Liver (tissue), 9 donors: Measurements from ENCODE around the gene ADRM1. TPM values are rescaled to one million over a fixed set of nuclear protein-coding genes. Genes with fewer than 3 reads are reported as not detected.

ENCODE experiments used
- DNase-seq: peaks from one replicate; pipeline ENCODE4 v3.0.0-alpha.2; 2017; ENCODE audit warnings: low spot score
- H3K27ac ChIP-seq, 2 donors: one replicate each; pipeline ENCODE4 v1.7.0; 2013; ENCODE audit warnings: inconsistent platforms in 2 of 2, low read length in 2 of 2, control low read depth in 1 of 2, low read depth in 1 of 2, mild to moderate bottlenecking in 1 of 2
- H3K27me3 ChIP-seq, 4 donors: one replicate each; pipeline versions ENCODE4 v1.6.1 to v1.7.0; 2013; ENCODE audit warnings: low read length in 3 of 4, inconsistent platforms in 1 of 4, mild to moderate bottlenecking in 1 of 4, moderate library complexity in 1 of 4; ENCODE audit not compliant: control insufficient read depth in 4 of 4, insufficient read depth in 4 of 4
- H3K36me3 ChIP-seq, 4 donors: one replicate each; pipeline versions ENCODE4 v1.6.1 to v1.7.0; 2013; ENCODE audit warnings: low read length in 3 of 4, mild to moderate bottlenecking in 3 of 4, low read depth in 1 of 4, moderate library complexity in 1 of 4; ENCODE audit not compliant: control insufficient read depth in 4 of 4, insufficient read depth in 3 of 4
- H3K4me1 ChIP-seq, 4 donors: one replicate each; pipeline versions ENCODE4 v1.6.1 to v1.7.0; 2013; ENCODE audit warnings: low read length in 3 of 4, mild to moderate bottlenecking in 3 of 4, moderate library complexity in 1 of 4; ENCODE audit not compliant: control insufficient read depth in 4 of 4, insufficient read depth in 4 of 4
- H3K4me3 ChIP-seq, 3 donors: one replicate each; pipeline versions ENCODE4 v1.6.1 to v1.7.0; 2013; ENCODE audit warnings: low read length in 3 of 3, control low read depth in 1 of 3, low read depth in 1 of 3, mild to moderate bottlenecking in 1 of 3
- H3K9ac ChIP-seq, 2 donors: one replicate each; pipeline ENCODE4 v1.7.0; 2013; ENCODE audit warnings: low read length in 2 of 2, mild to moderate bottlenecking in 2 of 2, moderate library complexity in 2 of 2, control low read depth in 1 of 2, low read depth in 1 of 2
- H3K9me3 ChIP-seq, 4 donors: one replicate each; pipeline versions ENCODE4 v1.6.1 to v1.7.0; 2013; ENCODE audit warnings: low read length in 3 of 4; ENCODE audit not compliant: control insufficient read depth in 4 of 4
- FOXA2 ChIP-seq: IDR thresholded peaks from 2 replicates; pipeline ENCODE4 v1.6.1; 2016; ENCODE audit warnings: antibody characterized with exemption
- HNF4A ChIP-seq, 2 donors: conservative IDR thresholded peaks; 2 replicates each; pipeline ENCODE4 v1.6.1; 2016; ENCODE audit warnings: antibody characterized with exemption in 2 of 2, mild to moderate bottlenecking in 2 of 2
- HNF4G ChIP-seq: IDR thresholded peaks from 2 replicates; pipeline ENCODE4 v1.6.1; 2016; ENCODE audit warnings: antibody characterized with exemption
- JUND ChIP-seq, 2 donors: IDR thresholded peaks; 2 replicates each; pipeline ENCODE4 v1.6.1; 2016; ENCODE audit warnings: antibody characterized with exemption in 2 of 2
- MAX ChIP-seq: IDR thresholded peaks from 2 replicates; pipeline ENCODE4 v1.6.1; 2016; ENCODE audit warnings: antibody characterized with exemption
- RXRA ChIP-seq, 2 donors: IDR thresholded peaks; 2 replicates each; pipeline ENCODE4 v1.6.1; 2017 to 2018; ENCODE audit warnings: antibody characterized with exemption in 2 of 2, mild to moderate bottlenecking in 1 of 2
- TAF1 ChIP-seq: conservative IDR thresholded peaks from 2 replicates; pipeline ENCODE4 v1.6.1; 2016; ENCODE audit warnings: antibody characterized with exemption, mild to moderate bottlenecking
- YY1 ChIP-seq: IDR thresholded peaks from 2 replicates; pipeline ENCODE4 v1.6.1; 2016; ENCODE audit warnings: antibody characterized with exemption, mild to moderate bottlenecking
- ZBTB33 ChIP-seq: IDR thresholded peaks from 2 replicates; pipeline ENCODE4 v1.6.1; 2016; ENCODE audit warnings: antibody characterized with exemption
- WGBS: extraction: QIAGEN DNeasy Blood & Tissue Kit; methylation state at CpG from one replicate; pipeline ENCODE4 v1.1.7; 2013; 5-methylcytosine and 5-hydroxymethylcytosine counted together
- polyA plus RNA-seq, 2 donors: library from polyadenylated mRNA; stranded (reverse) in 1 of 2; unstranded in 1 of 2; fragments of 200-250 nt in 1 of 2; fragments of >200 nt in 1 of 2; fragmentation: Nextera tagmentation in 1 of 2; extraction: Ambion mirVana in 1 of 2; gene quantifications; one replicate each; pipeline versions ENCODE4 v1.2.1 to v1.2.3, GENCODE V29; 2013 to 2015
- total RNA-seq, 2 donors: library from RNA; depleted of rRNA; stranded (reverse); fragments of >200 nt; gene quantifications; one replicate each; pipeline ENCODE4 v1.2.3, GENCODE V29; 2014
- TF ChIP-seq, protein P1 (sequence below): fragments of 150-350 bp; IDR thresholded peaks from 2 replicates; pipeline ENCODE4 v1.5.1; 2017; ENCODE audit warnings: improper control_type of control experiment, low read depth, low read length; ENCODE audit not compliant: missing input control
- TF ChIP-seq, protein P2 (sequence below): IDR thresholded peaks from 2 replicates; pipeline ENCODE4 v1.6.1; 2016; ENCODE audit warnings: antibody characterized with exemption
- donor health status: healthy.
- donor health status: healthy.
- donor health status: healthy.
- donor health status: healthy.
- donor health status: healthy.

The ADRM1 gene
- total and polyA plus RNA-seq, 4 donors, result 45.3 to 91.0 (median 77.3) TPM

- no peak overlapping the region for H3K4me3 ChIP-seq
- DNase-seq, result no peak
- no peak for TF ChIP-seq TAF1
- TF ChIP-seq YY1, result no peak
- no peak for TF ChIP-seq JUND (IDR thresholded peaks at IDR 0.05)
- no peak for TF ChIP-seq MAX
- no peak for TF ChIP-seq ZBTB33
- H3K4me1 ChIP-seq, result peaks cover 0 to 17% (median 4%) of the 10 kb centered on the region in 4 donors
- H3K36me3 ChIP-seq, result peaks cover 0 to 40% (median 11%) of the 10 kb centered on the region in 4 donors
- H3K27ac ChIP-seq, result no peak overlapping the region
- H3K9ac ChIP-seq, result no peak overlapping the region
- WGBS, result 92% methylated on average over 52 of the region's 52 CpGs
- no peaks in the 10 kb centered on the region for H3K9me3 ChIP-seq
- H3K27me3 ChIP-seq, result no peaks in the 10 kb centered on the region
Observed at GRCh38 chr20:62323146-62323979, 20.6 kb downstream of the ADRM1 start.

DNA sequence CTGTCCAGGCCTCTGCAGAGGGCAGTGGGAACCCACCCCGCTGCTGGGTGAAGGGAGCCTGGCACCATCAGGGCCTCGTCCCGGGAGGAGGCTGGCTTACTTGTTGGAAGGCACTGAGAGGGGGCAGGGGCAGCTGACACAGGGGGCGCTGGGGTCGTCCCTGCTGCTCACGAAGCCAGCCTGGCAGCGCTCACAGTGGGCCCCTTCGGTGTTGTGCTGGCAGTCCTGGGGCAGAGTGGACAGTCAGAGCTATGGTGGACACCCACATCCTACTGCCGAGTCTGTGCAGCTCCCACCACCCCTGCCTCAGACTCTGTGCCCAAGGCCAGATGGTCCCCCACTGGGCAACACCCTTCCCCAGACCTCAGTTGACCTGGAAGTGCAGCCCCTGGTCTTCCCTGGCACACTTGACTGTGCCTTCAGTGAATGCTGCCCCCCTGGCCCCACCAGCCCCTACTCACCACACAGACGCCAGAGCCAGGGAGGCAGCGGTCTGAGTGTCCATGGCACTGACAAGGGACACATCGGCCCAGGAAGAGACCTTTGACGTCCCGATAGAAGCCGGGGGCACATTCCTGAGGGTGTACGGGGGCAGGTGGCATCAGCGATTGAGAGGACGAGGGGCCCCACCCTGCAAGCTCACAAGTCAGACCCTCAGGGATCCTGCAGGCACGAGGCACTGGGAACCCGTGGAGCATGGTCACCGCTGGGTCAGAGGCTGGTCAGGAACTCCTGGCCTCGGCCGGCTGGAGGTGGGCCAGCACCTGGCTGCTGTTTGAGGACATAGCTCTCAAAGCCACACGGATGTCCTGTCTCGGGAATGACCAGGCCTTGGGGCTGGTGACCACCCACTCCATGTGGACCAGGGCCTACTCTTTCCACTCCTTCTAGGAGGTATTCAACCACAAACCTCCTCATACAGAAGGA, 21.4 kb downstream of the ADRM1 start:
- no peaks in the 10 kb centered on the region for H3K9me3 ChIP-seq
- TF ChIP-seq, protein P1, sequence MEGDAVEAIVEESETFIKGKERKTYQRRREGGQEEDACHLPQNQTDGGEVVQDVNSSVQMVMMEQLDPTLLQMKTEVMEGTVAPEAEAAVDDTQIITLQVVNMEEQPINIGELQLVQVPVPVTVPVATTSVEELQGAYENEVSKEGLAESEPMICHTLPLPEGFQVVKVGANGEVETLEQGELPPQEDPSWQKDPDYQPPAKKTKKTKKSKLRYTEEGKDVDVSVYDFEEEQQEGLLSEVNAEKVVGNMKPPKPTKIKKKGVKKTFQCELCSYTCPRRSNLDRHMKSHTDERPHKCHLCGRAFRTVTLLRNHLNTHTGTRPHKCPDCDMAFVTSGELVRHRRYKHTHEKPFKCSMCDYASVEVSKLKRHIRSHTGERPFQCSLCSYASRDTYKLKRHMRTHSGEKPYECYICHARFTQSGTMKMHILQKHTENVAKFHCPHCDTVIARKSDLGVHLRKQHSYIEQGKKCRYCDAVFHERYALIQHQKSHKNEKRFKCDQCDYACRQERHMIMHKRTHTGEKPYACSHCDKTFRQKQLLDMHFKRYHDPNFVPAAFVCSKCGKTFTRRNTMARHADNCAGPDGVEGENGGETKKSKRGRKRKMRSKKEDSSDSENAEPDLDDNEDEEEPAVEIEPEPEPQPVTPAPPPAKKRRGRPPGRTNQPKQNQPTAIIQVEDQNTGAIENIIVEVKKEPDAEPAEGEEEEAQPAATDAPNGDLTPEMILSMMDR, result no peak
- TF ChIP-seq TAF1 (no peak), JUND (IDR thresholded peaks at IDR 0.05) (no peak), HNF4A (conservative IDR thresholded peaks at IDR 0.05) (no peak), ZBTB33 (no peak), HNF4G (no peak), RXRA (IDR thresholded peaks at IDR 0.05) (no peak), FOXA2 (no peak)
- TF ChIP-seq, protein P2, sequence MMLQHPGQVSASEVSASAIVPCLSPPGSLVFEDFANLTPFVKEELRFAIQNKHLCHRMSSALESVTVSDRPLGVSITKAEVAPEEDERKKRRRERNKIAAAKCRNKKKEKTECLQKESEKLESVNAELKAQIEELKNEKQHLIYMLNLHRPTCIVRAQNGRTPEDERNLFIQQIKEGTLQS, result no peak
- H3K4me3 ChIP-seq, result no peak overlapping the region
- 74% methylated on average over 25 of the region's 25 CpGs for WGBS
- no peak for DNase-seq
- H3K9ac ChIP-seq, result no peak overlapping the region
- H3K27me3 ChIP-seq, result no peaks in the 10 kb centered on the region
- H3K27ac ChIP-seq, result no peak overlapping the region
- H3K36me3 ChIP-seq, result peaks cover 0 to 41% (median 10%) of the 10 kb centered on the region in 4 donors
- H3K4me1 ChIP-seq, result peaks cover 0 to 17% (median 4%) of the 10 kb centered on the region in 4 donors
